ENCODE results near the gene GRAMD1A. TPM values are rescaled to one million over a fixed set of nuclear protein-coding genes. Genes with fewer than 3 reads are reported as not detected.

The GRAMD1A gene
- total and polyA plus RNA-seq, 2 of the 8 experiments (the other 6 are each of a cell fraction or from before 2014, with no cell fraction given), result 113 to 154 TPM

DNA sequence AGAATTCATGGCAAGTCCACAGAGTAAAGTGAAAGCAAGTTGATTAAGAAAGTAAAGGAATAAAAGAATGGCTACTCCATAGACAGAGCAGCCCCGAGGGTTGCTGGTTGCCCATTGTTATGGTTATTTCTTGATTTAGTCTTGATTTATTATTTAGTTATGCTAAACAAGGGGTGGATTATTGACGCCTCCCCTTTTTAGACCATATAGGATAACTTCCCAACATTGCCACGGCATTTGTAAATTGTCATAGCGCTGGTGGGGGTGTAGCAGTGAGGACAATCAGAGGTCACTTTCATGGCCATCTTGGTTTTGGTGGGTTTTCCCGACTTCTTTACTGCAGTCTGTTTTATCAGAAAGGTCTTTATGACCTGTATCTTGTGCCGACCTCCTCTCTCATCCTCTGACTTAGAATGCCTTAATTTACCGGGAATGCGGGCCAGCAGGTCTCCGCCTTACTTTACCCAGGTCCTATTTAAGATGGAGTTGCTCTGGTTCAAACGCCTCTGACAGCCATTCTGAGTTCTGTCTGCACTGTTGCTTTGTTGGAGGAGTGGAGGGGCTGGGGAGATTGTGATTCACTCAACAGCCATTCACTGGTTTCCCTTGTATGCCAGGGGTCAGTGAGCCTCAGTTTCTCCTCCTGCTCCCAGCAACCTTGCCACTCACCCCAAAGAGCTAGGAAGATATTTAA, 69.0 kb downstream of the GRAMD1A start:
- Histone ChIP-seq H2BK5ac (ENCODE audit: low read depth, low read length) (peak overlapping the region; percentile 98; the same call in 1 of the 2 replicates), H3K23ac (ENCODE audit: insufficient read length) (no peak overlapping the region), H3K27ac (ENCODE audit: low read depth, low read length) (peak overlapping the region; percentile 92), H3K14ac (ENCODE audit: insufficient read length) (no peak overlapping the region), H2AFZ (ENCODE audit: low read length) (no peak overlapping the region), H3K27me3 (replicated peaks in 1 of 4; ENCODE audit: control insufficient read depth in 3 of 4, extremely low read depth in 1 of 4, insufficient read depth in 3 of 4, low read length in 3 of 4) (no peaks in the 10 kb centered on the region), H3K4ac (replicated peaks; ENCODE audit: insufficient read length, low read depth, low read length) (peak overlapping the region; percentile 96), H4K5ac (ENCODE audit: insufficient read length, low read depth, low read length) (peak overlapping the region; percentile 63), H3K9me3 (ENCODE audit: insufficient read depth in 2 of 2, low read depth in 1 of 2, low read length in 1 of 2) (peaks cover 3 to 4% of the 10 kb centered on the region in 2 experiments; a peak in 3 of 4 replicates), H3K79me2 (ENCODE audit: control insufficient read depth in 1 of 2, insufficient read depth in 2 of 2, low read length in 2 of 2) (no peaks in the 10 kb centered on the region), H2BK20ac (ENCODE audit: low read length) (no peak overlapping the region), H4K8ac (ENCODE audit: extremely low read depth, insufficient read depth, low read length) (no peak overlapping the region), H3K9ac (replicated peaks in 1 of 4; ENCODE audit: extremely low read depth in 1 of 4, low read depth in 3 of 4, low read length in 3 of 4) (no peak overlapping the region), H3K18ac (ENCODE audit: extremely low read depth, low read length) (peak overlapping the region; percentile 89), H2BK15ac (ENCODE audit: low read length) (no peak overlapping the region; the same call in 1 of the 2 replicates), H4K20me1 (replicated peaks in 1 of 2; ENCODE audit: control insufficient read depth in 1 of 2, insufficient read depth in 2 of 2, low read length in 2 of 2) (no peaks in the 10 kb centered on the region), H3K56ac (replicated peaks; ENCODE audit: insufficient read length, low read depth, low read length) (peak overlapping the region; percentile 17), H3K79me1 (ENCODE audit: low read depth, low read length) (no peaks in the 10 kb centered on the region), H2BK120ac (replicated peaks; ENCODE audit: low read depth, low read length) (peak overlapping the region; percentile 94), H3K23me2 (ENCODE audit: low read depth, low read length) (no peaks in the 10 kb centered on the region; the same call in 1 of the 2 replicates), H4K91ac (replicated peaks; ENCODE audit: insufficient read length, low read length) (peak overlapping the region; percentile 99), H2BK12ac (ENCODE audit: low read depth, low read length) (peak overlapping the region; percentile 40; the same call in 1 of the 2 replicates), H2AK5ac (ENCODE audit: low read depth, low read length) (peak overlapping the region; percentile 20; the same call in 1 of the 2 replicates), H3K36me3 (ENCODE audit: control insufficient read depth in 2 of 4, insufficient read depth in 4 of 4, low read length in 3 of 4) (no peaks in the 10 kb centered on the region), H3K4me2 (ENCODE audit: insufficient read depth in 1 of 2, low read depth in 2 of 2, low read length in 2 of 2) (peak overlapping the region; percentile 56 to 65), H3K4me3 (ENCODE audit: extremely low read depth in 1 of 4, insufficient read depth in 2 of 4, low read depth in 3 of 4, low read length in 4 of 4) (peak overlapping the region in 1 of 4 experiments; percentile 37; a peak in 3 of 8 replicates), H3K4me1 (replicated peaks in 1 of 4; ENCODE audit: control insufficient read depth in 3 of 4, insufficient read depth in 4 of 4, low read length in 3 of 4) (peaks cover 3 to 13% (median 11%) of the 10 kb centered on the region in 4 experiments)
- DNase-seq (ENCODE audit: low read depth in 1 of 2, low spot score in 2 of 2) (no peak), FAIRE-seq (no peak)
- POLR2A ChIA-PET (ENCODE audit: partially characterized antibody), result interaction anchor here (0.6 to 3.0 kb wide), 9 partner anchors 10 to 143 kb away, joined by 3 to 26 read pairs (median 3); no protein-coding TSS in a partner anchor
- CTCF ChIA-PET (ENCODE audit: partially characterized antibody), result interaction anchor here (1.2 to 5.0 kb wide), 15 partner anchors 11 to 156 kb away, joined by 3 to 73 read pairs (median 8); partner anchors contain the start of genes FXYD7 and LGI4
- 56% methylated on average over 10 of the region's 10 CpGs; no CpG with 5 or more reads in 1 of the 2 experiments for WGBS, 2 experiments (ENCODE audit: extremely low coverage in 1 of 2, insufficient coverage in 1 of 2, insufficient read length in 1 of 2, insufficient replicate concordance in 2 of 2, low coverage in 1 of 2, low lambda C conversion rate in 2 of 2, missing lambda C conversion rate in 1 of 2)
- TF ChIP-seq, protein P1, sequence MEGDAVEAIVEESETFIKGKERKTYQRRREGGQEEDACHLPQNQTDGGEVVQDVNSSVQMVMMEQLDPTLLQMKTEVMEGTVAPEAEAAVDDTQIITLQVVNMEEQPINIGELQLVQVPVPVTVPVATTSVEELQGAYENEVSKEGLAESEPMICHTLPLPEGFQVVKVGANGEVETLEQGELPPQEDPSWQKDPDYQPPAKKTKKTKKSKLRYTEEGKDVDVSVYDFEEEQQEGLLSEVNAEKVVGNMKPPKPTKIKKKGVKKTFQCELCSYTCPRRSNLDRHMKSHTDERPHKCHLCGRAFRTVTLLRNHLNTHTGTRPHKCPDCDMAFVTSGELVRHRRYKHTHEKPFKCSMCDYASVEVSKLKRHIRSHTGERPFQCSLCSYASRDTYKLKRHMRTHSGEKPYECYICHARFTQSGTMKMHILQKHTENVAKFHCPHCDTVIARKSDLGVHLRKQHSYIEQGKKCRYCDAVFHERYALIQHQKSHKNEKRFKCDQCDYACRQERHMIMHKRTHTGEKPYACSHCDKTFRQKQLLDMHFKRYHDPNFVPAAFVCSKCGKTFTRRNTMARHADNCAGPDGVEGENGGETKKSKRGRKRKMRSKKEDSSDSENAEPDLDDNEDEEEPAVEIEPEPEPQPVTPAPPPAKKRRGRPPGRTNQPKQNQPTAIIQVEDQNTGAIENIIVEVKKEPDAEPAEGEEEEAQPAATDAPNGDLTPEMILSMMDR (IDR thresholded peaks at IDR 0.05; ENCODE audit: control extremely low read depth in 1 of 3, insufficient read depth in 1 of 3, low read depth in 1 of 3, low read length in 3 of 3), result no peak
- no peak for TF ChIP-seq POU5F1 (IDR thresholded peaks at IDR 0.05; ENCODE audit: low read depth, low read length)
- TF ChIP-seq POLR2A (IDR thresholded peaks at IDR 0.05; ENCODE audit: control extremely low read depth in 1 of 2, low read depth in 2 of 2, low read length in 2 of 2), result no peak
- TF ChIP-seq CHD1 (IDR thresholded peaks at IDR 0.05; ENCODE audit: low read depth, low read length), result no peak
- TF ChIP-seq SP2 (IDR thresholded peaks at IDR 0.05; ENCODE audit: low read length), result no peak
- no peak for TF ChIP-seq GABPA (IDR thresholded peaks at IDR 0.05; ENCODE audit: borderline replicate concordance, insufficient read depth, low read length)
- no peak for TF ChIP-seq SRF (IDR thresholded peaks at IDR 0.05; ENCODE audit: low read depth, low read length)
- no peak for TF ChIP-seq KDM1A (IDR thresholded peaks at IDR 0.05; ENCODE audit: borderline replicate concordance, low read length)
- no peak for TF ChIP-seq NANOG (IDR thresholded peaks at IDR 0.05; ENCODE audit: insufficient read depth, low read depth, low read length, poor library complexity, severe bottlenecking)

Data from H1 (cell line).